Measurements from ENCODE around the gene NOXO1.

DNA sequence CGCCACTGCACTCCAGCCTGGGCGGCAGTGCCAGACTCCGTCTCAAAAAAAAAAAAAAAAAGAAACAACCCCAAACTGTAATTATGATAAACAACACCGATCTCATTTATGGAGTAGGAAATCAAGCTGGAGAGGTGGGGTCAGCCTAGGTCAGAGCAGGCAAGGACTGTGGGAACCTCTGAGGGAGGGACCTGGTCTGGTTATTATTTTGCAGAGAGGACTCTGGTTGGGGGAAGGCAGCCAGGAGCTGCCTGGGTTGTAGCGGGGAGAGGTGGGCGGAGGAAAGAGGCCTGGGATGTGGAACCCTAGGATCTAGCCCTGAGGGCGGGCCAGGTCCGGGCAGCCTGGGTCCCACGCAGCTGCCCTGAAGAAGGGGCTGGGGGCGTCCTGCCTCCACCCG is 52.2 kb downstream of the NOXO1 start:
- TF ChIP-seq TAF1 (IDR thresholded peaks at IDR 0.05; ENCODE audit: low read depth, low read length) (no peak), POLR2A (IDR thresholded peaks at IDR 0.05; ENCODE audit: low read depth, low read length) (no peak), POLR2AphosphoS5 (IDR thresholded peaks at IDR 0.05; ENCODE audit: low read depth, low read length) (no peak)
